Measurements from ENCODE around the gene PLCB1.

The PLCB1 gene

DNA sequence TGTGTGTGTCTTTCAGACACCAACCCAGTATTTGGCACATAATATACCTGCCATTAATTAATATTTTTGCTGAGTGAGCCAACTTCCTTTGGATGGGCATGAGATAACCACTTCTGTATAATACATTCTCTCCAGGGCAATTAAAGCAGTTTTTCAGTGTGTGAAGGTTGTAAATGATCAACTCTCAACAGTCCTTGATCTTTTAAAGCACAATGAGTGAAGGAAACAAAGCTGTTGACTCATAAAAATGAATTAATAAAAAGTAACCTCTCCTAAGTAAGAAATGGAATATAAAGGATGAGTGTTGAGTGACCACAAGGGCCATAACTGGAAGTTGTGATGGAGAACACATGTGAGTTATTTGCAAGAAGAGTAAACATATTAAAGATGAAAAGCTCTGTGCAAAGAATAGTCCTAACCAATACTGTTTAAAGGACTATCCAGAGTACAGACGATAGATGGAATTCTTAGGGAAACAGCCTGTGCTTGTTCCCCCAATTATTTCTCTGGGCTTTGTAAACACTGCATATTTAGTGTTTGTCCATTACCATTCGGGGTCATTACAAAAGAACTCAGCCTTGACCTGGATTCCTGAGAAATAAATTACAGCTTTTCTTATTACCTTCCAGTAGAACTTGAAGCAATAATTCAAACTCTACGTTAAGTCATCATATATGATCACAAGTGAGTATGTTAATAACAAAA, 446.2 kb downstream of the PLCB1 start:
- DNase-seq = no peak

DNA sequence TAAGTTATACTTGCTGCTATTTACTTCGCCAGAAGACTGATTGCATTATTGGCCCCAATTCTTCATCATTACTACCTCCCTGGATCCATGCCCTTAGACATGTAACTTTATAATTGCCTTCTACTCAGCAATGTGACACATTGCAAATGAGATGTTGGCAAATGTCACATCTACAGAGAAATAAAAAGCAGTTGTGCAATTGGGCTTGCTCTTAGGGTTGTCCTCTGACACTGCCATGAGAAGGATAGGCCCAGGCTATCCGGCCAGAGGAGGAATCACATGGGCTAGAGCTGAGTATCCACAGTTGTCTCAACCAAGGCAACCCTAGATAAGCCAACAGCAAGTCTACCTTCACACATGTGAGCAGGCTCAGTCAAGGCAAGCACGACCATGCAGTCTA, 447.0 kb downstream of the PLCB1 start:
- no peak for DNase-seq

DNA sequence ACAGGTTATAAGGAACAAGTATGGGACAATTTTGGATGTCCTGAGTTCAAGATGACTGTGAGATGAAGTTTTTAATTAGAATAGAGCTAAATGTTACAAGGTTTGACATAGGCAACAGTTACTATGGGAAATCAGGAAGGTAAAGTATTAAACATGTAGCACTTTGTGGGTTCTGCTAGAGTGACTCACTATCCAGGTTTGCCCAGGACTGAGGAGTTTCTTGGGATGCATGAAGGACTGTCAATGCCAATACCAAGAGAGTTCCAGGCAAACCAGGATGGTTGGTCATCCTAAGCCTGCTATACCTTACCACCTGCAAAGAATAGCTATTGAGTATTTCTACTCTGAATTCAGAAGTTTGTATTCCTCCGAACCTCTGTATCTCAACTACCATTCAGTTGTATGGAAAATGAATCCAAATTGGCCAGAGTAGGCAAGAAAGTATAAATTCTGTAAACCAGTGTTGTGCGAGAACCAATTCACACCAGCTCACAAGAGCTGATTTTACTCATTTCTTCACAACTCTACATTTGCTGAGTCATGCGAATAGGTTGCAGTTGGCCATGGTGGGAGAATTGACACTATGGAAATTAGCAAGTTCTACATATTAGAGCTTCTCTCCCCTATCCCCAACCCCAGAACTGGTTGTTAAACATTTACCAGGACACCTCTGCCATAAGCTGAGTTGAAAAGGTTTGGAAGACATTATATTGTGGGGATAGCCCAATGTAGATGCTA, 449.5 kb downstream of the PLCB1 start:
- no peak for DNase-seq

DNA sequence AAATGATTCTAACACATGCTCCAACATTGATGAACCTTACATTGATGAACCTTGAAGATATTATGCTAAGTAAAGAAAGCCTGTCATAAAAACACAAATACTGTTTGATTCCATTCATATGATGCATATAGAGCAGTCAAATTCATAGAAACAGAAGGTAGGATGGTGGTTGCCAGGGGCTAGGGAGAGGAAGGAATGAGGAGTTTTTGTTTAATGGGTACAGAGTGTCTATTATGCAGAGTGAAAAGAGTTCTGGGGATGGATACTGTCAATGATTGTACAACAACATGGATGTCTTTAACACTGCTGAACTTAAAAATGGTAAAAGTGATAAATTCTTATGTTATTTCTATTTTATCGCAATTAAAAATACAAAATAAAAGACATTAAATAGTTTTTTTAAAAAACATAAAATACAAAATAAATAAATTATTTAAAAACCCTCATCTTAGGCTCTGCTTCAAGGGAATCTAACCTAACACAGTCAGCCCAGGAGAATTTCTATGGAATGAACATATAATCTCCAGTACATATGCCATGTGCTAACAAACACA, 451.0 kb downstream of the PLCB1 start:
- DNase-seq = no peak

DNA sequence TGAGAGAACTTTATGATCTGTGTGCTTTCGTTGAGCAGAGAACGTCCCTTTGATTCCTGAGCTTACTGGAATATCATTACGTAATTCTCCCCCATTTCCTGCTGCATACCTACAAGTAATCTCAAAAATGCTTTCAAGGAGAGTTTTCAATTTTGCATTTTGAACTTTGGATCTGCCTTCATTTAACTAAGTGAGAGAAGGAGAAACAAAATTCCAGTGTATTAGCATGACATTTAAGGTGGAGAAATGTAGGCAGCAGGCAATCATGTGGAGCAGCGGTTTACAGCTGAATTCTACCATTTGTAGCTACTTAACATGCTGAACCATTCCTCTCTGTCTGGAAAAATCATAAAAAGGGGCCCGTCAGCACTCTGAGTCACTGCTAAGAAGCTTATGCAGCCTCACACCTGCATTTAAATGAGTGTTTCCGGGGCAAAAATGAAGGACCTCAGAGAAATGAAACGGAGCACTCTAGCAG, 451.5 kb downstream of the PLCB1 start:
- peak; percentile 44 for DNase-seq

DNA sequence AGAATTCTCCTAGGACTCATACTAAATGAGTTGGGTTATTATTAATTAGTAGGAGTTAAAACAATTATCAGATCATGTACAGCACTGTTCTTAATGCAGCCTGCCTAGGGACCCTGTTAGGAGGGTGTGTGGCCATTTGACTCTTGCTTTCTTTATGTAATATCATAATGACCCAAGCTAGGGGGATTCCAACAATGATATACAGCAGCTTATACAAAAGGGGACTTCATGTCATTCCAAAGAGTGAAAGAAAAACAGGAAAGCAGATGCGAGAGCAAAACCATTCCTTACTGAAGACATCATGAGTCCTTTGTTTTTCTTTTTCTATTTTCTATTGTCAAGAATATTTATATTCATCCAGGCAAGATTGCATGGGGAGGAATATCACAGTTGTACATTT, 455.2 kb downstream of the PLCB1 start:
- DNase-seq = no peak

DNA sequence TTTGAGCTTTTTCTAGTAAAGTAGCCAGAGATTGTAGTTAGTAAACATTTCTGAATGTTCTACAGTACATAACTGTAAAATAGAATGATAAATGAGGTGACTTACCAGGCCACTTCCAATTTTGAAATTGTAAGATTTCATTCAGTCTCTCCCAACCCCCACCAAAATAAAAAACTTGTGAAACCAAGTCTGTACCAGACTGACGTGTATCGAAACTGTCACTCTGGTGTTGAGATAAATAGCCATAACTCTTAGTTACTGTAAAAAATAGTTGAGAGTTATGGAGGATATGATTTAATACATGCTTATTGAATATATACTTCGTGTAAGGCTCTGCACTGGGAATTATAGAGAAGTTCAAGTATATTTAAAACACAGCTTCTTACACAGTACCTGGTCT, 455.7 kb downstream of the PLCB1 start:
- DNase-seq = no peak

DNA sequence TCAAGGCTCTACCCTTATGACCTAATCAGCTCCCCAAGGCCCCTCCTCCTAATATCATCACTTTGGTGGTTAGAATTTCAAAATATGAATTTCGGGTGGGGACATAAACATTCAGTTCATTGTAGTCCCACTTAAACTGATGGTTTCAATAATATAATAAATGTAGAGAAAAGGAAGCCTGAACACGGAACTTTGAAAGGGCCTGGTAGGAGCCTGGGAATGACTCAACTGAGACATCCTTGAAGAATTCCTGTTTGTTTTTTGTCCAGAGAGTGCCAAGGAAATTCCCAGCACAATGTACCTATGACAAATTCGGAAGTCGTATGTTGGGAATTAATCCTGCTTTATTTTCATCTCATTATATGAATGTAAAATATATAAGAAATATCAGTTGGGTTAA, 457.9 kb downstream of the PLCB1 start:
- no peak for DNase-seq

DNA sequence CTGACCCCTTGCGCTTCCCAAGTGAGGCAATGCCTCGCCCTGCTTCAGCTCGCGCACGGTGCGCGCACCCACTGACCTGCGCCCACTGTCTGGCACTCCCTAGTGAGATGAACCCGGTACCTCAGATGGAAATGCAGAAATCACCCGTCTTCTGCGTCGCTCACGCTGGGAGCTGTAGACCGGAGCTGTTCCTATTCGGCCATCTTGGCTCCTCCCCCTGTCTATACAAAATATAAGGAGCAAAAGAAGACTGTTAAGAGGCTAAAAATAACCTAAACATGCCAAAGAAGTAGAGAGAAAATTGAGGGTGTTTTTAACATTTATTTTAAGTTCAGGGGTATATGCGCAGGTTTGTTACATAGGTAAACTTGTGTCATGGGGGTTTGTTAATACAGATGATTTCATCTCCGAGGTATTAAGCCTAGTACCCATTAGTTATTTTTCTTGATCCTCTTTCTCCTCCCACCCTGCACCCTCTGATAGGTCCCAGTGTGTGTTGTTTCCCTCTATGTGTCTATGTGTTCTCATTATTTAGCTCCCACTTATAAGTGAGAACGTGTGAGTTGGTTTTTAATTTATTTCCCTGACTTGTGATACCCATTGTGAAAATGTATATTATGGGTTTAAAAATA, 469.0 kb downstream of the PLCB1 start:
- DNase-seq = peak; percentile 50

DNA sequence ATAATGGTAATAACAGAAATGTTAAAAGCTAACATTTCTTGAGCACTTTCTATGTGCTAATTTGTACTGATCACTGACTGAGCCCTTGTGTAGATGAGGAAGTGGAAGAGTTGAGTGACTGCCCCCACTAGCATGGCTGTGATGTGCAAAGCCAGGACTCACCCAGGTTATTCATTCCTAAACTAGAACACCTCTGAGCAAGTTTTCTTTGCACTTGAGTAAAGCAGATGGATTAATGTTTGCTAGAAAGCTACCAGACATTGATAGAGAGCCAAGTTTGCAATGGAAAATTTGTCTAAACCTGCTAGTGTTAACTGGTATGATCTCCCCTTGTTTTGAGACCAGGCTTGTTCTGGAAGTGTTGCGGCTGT, 469.5 kb downstream of the PLCB1 start:
- peak; percentile 50 for DNase-seq

DNA sequence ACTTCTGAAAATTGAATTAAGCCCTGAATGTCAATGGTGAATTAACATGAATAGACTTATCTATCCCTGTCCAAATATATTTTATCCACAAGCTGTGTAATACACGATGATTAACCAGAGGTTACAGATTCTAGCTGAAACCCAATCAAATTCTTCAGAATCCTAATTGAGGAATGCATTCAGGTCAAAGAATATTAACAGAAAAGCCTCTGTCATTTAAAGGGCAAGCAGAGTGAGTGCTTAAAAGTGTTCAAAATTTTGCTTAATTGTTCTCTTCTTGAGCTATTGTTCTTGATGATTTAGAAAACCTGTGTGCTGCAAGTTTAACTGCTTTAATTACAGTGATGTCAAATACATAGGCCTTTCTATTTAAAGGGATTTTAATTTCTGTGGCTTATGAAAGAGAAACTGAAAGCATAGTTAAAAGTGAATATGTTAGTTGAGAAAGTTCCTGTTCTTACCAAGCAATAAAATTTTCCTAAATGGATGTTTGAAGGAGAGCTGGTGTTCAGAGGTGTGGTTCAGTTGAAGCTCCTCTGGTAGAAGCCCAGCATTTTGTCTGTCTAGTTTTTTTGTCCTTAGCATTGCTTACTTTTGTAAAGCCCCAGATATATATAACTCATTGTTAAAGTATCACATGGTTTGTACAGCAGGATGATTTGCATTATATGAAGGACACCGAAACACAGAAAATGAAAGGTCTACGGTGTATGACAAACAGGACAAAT, 470.5 kb downstream of the PLCB1 start:
- no peak for DNase-seq

DNA sequence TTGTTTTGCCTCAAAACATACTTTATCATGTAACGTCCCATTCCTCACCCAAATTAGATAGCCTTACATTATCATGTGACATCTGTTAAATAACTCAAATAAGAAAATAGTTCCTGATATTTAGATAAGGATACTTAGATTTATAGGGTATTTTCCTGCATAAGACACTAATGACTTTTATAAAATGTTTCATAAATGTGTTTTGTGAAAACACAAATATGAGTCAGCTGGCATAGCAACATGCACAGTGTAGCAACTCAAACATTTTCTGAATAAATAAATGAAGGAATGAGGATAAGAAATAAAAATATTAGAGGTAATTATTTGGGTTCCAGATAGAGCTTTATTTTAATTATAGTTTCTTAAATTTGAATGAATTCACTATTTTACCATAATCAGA, 476.4 kb downstream of the PLCB1 start:
- DNase-seq = no peak

DNA sequence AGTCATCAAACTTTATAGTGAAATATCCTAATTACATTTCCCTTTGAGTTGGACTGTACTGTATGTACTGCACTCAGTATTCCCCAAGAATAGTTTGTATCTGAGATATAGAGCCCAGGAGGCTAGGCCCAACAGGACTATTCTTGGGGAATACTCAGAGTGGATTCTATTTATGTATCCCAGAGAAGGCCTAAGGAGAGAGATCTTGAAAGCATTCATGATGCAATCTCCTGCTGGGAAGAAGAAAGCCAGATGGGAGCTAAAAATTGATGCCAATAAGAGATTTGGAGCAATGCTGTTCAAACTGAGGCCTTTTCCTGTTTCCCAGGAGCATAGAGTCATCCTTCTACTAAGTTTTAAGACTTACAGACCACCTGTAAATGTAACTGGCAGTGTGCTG, 484.7 kb downstream of the PLCB1 start:
- no peak for DNase-seq

DNA sequence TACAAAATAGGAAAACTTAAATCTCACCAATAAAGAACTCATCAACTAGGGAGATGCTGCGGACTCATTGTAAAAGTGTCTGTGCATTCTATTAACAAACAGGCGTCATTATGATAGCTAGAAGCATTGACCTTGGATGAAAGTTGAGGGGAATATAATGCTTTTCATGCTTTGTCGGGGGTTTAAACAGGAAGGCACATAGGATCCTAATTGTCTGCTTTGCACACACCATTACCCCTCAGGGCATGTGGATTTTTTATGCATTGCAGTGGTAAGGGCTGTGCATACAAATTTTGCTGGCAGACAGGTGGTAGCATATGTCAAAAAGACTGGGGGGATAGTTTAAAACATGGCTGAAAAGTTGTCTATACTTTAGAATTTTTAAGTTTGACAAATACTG, 488.9 kb downstream of the PLCB1 start:
- peak; percentile 27 for DNase-seq

DNA sequence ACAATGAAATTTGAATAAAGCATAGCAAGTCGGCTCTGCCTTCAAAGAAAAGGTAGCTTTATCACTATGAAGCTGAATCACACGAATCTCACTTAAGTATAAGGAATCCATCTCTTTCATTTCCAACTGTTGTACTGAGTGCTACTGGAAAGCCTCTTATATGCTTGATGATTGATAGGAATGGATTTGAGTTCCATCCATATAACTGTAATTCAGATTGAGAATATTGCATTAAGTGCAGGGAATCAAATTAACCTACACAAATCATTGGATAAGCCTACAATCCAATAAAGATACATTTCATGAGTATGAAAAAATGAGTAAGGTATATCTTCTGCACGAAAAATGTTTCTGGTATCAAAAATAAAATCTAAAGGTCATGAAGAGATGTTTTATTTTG, 492.0 kb downstream of the PLCB1 start:
- no peak for DNase-seq

DNA sequence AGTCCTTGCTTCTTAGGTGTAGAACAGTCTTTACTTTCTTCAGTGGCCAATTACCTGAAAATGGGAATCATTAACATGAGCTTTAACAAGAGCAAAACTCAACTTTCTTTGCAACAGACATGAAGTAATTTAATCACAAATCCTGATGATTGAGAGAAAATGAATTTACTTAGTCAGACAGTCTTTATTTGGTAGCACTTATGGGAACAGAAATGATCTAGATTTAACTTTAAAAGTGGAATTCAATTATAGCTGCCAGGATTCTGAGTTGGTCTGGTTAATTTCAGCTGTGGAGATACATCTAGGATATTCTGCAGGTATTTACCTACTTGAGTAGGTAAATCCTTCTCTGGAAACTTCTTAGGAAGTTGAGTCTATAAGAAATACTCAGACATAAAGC, 492.6 kb downstream of the PLCB1 start:
- DNase-seq = no peak

DNA sequence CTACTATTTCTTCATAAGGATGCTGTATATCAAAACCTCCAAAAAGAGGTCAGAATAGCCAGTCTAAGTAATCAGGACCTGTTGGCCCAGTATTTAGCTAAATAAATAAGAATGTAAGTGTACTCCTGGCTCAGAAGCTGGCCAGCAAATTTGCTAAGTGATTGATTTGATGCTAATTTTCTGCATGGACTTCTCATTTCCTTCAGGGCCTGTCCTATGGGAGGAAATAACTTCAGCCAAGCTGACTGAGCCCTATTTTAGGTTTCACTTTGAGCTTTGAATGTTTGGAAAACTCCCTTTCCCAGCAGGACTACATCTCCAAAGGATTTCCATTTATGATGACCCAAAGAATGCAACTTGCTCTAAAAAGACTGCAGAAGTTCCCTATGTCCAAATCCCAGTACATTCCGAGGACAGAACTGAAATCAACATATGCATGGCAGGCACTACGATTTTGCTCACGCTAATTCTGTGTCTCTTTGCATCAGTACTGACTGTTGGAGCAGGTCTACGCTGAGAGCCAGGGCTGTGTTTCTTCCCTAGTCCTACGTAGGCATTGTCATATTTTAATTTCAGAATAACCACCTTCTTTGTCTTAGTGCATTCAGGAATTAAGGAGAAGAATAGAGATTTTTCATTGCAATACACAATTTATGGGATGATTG, 495.4 kb downstream of the PLCB1 start:
- DNase-seq = no peak

DNA sequence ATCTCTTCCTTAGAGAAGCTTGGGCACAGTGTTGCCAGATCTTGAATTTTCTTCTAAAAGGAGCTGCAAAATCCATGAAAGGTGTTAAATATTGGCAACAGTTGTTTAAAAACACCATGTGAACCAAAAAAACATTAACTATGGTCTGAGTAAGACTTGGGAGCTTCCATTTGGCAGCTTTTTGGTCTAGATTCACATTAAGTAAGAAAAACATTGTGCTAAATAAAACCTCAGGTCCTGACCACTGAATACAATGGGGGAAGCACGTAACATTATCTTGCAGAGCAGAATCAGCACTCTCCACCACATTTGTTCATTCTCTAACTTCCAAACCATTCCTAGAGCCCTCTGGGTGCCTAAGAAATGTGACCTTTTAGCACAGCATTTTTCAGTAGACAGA, 499.2 kb downstream of the PLCB1 start:
- DNase-seq = no peak

DNA sequence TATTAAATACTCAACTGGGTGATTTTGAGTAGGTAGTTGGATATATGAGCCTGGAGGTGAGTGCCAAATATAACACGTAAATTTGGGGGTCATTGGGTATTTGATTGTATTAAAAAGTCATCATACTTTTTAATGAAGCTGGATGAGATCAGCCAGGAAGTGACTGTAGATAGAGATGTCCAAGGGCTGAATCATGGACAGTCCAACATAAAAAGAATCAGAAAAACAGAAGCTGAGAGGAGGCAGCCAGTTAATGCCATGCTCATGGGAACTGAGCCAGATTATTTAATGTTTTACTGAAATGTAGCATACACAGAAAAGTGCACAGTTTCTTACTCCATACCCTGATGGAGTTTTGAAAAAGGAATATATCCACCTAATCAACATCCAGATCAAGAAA, 501.3 kb downstream of the PLCB1 start:
- no peak for DNase-seq

DNA sequence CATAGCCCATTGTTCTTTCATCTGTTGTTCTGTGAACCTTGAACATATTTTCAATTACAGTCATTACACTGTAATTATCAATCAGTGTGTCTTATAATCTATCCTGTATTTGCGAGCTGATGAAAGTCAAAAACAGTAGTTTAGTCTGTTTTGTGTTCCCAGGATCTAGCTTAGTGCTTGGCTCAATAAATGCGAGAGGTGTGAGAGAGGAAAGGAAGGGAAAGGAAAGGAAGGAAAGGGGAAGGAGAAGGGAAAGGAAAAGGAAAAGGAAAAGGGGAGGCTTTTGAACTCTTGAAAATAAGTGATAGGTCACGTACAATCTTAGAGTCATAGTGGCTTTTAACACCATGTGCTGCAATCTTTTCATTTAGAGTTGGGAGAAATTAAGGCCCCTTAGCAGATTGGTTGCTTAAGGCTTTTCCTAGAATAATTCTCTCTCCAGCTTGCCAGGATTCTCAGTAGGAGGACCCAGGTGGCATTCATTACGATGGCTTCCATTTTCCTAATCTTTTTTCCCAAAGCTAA, 503.0 kb downstream of the PLCB1 start:
- no peak for DNase-seq

DNA sequence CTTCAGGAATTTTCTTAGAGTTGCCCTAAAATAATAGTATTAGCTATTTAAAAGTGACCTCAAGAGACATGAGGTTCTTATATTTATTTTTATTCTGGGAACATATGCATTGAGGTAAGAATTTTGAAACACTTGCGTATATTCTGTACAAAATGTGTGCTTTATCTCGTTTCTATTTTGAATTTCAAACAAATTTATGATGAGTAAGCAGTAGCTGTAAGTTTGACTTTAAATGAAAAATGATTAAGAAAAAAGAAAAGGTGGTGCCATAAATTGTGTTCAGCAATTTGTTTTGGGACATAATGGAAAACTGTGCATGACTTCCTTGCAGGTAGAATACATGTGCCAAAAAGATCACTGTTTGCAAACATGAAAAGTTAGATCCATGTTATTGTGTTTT, 503.8 kb downstream of the PLCB1 start:
- no peak for DNase-seq

DNA sequence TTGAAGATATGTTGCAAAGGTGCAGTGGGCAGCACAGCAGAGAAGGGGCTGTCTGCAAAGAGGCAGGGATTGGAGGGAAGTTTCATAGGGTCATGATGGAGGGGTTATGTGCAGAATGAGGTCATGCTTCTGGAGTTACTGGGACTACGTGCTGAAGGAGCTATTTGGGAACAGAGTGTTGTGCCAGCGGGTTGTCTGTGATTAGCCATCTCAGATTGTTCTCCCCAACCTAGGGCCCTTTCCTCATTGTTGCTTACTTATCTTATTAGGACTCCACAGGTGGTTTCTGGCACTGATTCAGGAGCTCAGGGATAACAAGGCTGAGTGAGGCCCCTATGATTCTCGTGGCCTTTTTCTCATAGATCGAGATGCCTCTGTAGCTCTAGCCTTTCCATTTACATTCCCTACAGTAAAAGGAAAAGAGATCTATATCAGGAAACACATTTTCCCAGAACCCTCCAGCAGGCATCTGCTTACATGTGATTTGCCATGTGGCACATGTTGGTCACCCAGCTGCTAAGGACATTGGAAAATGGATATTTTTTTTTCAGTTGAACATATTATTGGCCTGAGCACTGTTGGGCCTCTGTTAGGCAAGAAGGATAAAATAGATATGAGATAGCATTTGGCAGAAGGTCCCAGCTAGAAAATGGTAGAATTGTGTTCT, 507.2 kb downstream of the PLCB1 start:
- no peak for DNase-seq

Measured in NCI-H526 treated with DMSO at 0.1 percent for 48 hours (cell line).